HG03025 (cell line): ENCODE results near the gene PIGK.
"Not testable (repeated sequence)": the region's sequence is repeated elsewhere in the genome, so short reads cannot be mapped to it uniquely, and the experiment has no call there.

ENCODE experiments used
- ATAC-seq: cut with Tn5 transposase; IDR thresholded peaks from one replicate; pipeline ENCODE4 v1.9.1; 2021; ENCODE audit warnings: mild to moderate bottlenecking, moderate library complexity; ENCODE audit not compliant: unreplicated experiment, low FRiP score

Gene PIGK

GRCh38 chr1:77219166-77219887 lies at the start of gene PIGK:
Gene PIGK (minus strand): TSS chr1:77219430. CDS start chr1:77219402, 28 bp downstream.
- ATAC-seq, result peak; percentile 96

- no peak for ATAC-seq
Measured at GRCh38 chr1:77267035-77267434, 47.8 kb upstream of the PIGK start.

DNA sequence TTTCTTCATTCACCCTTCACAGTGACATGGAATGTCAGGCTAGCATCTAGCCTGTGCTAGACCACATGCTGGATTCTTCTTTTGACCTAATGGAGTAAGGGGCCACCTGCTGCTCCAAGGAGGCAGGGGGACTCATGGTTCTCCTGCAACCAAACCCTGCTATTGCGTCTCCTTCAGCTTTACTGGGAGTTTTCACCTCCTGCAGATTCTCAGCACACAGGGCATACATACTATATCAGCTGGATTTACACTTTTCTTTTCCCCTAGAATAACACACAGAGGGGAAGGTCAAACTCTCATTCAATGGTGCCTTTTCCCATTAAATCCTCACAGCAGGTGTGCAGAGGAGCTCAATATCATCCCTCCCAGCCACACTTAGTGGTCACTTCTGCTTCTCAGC lies 46.0 kb upstream of the PIGK start:
- no peak for ATAC-seq

DNA sequence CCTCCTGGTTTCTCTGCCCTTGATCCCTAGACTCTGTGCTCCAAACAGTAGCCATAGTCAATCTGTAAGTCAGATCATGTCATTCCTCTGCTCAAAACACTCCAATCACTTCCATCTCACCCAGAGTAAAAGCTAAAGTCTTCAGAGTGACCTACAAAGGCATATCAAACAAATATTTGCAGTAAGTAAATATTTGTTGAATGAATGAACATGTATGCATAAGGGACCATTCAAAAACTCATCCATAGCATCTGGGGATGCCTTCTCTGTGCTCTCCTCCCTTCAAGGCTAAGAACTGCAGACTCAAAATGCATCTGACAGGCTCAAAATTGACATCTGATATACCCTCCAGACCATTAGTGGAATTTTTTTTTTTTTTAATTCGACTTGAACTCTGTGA lies 44.5 kb upstream of the PIGK start:
- no peak for ATAC-seq

DNA sequence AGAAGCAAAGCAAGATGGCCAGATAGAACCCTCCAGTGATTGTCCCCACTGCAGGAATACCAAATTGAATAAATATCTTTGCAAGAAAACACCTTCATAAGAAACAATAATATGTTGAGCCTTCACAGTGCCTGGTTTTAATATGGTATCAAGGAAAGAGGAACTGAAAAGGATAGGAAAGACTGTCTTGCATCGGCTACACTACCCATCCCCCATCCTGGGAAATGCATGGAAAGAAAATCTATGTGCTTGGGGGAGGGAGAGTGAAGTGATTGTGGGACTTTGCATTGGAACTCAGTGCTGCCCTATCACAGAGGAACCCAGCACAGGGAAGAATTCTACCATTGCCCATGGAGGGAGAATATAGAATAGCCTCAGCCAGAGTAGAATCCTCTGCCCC lies 34.0 kb upstream of the PIGK start:
- no peak for ATAC-seq

DNA sequence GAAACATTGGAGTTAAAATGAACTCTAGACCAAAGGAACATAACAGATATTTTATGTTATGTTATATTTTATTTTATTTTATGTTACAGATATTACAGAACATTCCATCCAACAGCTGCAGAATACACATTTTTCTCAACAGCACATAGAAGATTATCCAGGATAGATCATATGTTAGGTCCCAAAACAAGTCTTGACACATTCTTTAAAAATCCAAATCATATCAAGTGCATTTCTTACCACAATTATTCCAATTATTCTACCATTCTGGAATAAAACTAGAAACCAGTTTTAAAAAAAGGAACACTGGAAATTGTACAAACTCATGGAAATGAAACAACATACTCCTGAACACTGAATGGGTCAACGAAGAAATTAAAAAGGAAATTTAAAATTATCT lies 30.9 kb upstream of the PIGK start:
- no peak for ATAC-seq

- ATAC-seq, result no peak
Measured at GRCh38 chr1:77245830-77246229, 26.6 kb upstream of the PIGK start.

DNA sequence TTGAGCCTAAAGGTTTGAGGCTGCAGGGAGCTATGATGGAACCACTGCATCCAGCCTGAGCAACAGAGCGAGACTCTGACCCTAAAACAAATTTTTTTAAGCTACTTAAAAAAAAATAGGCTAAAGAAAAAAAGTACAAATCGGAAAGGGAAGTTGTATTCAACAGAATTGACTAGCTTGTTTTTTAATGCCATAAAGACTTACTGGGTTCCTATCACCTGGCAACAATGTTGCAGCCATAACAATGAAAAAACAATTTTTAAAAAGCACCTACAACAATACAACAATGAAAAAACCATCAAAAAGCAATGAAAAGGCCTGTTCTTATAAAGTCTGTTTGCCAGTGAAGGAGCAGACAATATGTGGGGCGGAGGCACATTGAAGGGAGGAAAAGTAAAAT lies 20.1 kb upstream of the PIGK start:
- ATAC-seq, result no peak

GRCh38 chr1:77238462-77238861 lies 19.2 kb upstream of the PIGK start:
- ATAC-seq, result no peak

DNA sequence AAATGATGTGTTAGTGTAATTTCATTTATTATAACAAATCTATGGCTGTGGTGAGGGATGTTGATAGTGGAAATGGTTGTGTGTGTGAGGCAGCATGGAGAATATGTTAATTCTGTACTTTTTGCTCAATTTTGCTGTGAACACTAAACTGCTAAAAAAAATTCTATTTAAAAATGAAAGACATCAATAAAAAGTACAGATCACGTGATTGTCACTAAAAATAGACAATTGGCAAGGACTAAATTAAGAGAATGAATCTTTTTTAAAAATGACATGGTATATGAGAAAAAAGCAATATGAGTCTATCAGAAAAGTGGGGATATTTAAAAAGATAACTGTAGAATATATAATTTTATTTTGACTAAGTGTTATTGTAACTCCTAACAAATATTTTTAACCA lies 15.7 kb upstream of the PIGK start:
- no peak for ATAC-seq

- no peak for ATAC-seq
Measured at GRCh38 chr1:77234096-77234495, 14.9 kb upstream of the PIGK start.

- ATAC-seq, result no peak
Measured at GRCh38 chr1:77232829-77233228, 13.6 kb upstream of the PIGK start.

DNA sequence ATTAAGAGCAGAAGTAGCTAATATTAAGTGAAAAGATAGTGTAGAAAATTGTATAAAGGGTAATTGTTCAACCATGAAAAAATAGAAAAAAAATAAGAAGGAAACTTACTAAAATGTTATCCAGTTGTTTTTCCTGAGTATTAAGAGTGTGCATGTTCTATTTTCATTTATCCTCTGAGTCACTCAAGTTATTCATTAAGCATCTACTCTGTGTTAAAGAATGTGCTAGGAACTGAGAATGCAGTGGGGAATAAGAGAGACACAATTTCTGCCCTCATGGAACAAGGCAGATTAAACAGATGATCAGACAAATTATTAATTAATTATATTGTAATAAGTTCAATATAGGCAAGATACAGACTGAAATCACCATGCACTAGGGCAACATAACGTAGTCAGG lies 10.8 kb upstream of the PIGK start:
- ATAC-seq, result no peak

DNA sequence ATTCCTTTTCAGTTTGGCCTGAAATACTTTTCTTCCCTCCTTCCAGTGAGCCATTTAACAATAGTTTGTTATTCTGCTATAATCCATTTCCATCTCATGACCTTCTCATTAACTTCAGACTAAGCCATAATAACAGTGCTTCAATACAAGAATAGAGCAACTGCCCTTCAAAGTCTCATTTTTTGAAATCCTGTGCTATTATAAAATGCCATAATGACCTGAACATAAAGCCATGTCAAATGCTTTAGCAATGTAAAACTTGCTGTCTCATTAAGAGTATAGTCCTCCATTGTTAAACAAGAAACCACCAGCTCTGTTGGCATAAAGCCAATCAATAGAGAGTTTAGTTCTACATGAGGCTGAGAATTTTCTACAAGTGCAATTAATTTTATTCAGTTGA lies 9.6 kb upstream of the PIGK start:
- no peak for ATAC-seq

GRCh38 chr1:77227381-77227780 lies 8.2 kb upstream of the PIGK start:
- ATAC-seq, result no peak

GRCh38 chr1:77222496-77222895 lies 3.3 kb upstream of the PIGK start:
- no peak for ATAC-seq

DNA sequence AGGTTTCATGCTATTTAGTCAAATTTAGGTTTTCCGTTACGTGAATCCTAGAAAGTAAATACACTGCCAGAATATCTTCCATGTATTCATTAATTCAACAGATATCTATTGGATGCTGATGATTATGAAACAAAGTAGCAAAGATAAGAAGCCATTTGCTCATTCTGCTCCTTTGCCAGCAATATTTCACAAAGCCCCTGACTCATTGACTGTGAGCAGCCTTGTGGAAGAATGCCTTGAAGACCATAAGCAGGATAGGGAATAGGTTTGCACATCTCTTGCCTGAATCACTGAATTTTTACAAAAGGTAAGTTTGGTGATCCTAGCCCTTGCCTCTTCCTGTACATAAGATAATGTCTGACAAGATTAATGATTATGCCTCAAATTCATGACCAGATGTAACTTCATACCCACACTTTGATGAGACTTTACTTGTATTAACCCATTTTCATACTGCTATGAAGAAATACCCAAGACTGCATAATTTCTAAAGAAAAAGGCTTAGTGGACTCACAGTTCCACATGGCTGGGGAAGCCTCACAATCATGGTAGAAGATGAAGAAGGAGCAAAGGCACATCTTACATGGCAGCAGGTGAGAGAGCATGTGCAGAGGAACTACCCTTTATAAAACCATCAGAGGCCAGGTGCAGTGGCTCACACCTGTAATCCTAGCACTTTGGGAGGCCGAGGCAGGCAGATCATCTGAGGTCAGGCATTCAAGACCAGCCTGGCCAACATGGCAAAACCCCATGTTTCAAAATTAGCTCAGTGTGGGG lies 1.6 kb upstream of the PIGK start:
- no peak for ATAC-seq

- ATAC-seq, result peak; percentile 48
Measured at GRCh38 chr1:77218477-77219165, 609 bp downstream of the PIGK start.

GRCh38 chr1:77204043-77204442 lies 15.2 kb downstream of the PIGK start:
- ATAC-seq, result not testable (repeated sequence)

GRCh38 chr1:77202751-77203150 lies 16.5 kb downstream of the PIGK start:
- no peak for ATAC-seq

- no peak for ATAC-seq
Measured at GRCh38 chr1:77200806-77201205, 18.4 kb downstream of the PIGK start.
